Liver (tissue), 9 donors: ENCODE measurements around the gene TMEM212. TPM values are rescaled to one million over a fixed set of nuclear protein-coding genes. Genes with fewer than 3 reads are reported as not detected.
A peak's percentile ranks its signal among the peaks of the same experiment; 100 is the strongest.

Source experiments
- DNase-seq: peaks from one replicate; pipeline ENCODE4 v3.0.0-alpha.2; 2017; ENCODE audit warnings: low spot score
- H3K27ac ChIP-seq, 2 donors: one replicate each; pipeline ENCODE4 v1.7.0; 2013; ENCODE audit warnings: inconsistent platforms in 2 of 2, low read length in 2 of 2, control low read depth in 1 of 2, low read depth in 1 of 2, mild to moderate bottlenecking in 1 of 2
- H3K27me3 ChIP-seq, 4 donors: one replicate each; pipeline versions ENCODE4 v1.6.1 to v1.7.0; 2013; ENCODE audit warnings: low read length in 3 of 4, inconsistent platforms in 1 of 4, mild to moderate bottlenecking in 1 of 4, moderate library complexity in 1 of 4; ENCODE audit not compliant: control insufficient read depth in 4 of 4, insufficient read depth in 4 of 4
- H3K36me3 ChIP-seq, 4 donors: one replicate each; pipeline versions ENCODE4 v1.6.1 to v1.7.0; 2013; ENCODE audit warnings: low read length in 3 of 4, mild to moderate bottlenecking in 3 of 4, low read depth in 1 of 4, moderate library complexity in 1 of 4; ENCODE audit not compliant: control insufficient read depth in 4 of 4, insufficient read depth in 3 of 4
- H3K4me1 ChIP-seq, 4 donors: one replicate each; pipeline versions ENCODE4 v1.6.1 to v1.7.0; 2013; ENCODE audit warnings: low read length in 3 of 4, mild to moderate bottlenecking in 3 of 4, moderate library complexity in 1 of 4; ENCODE audit not compliant: control insufficient read depth in 4 of 4, insufficient read depth in 4 of 4
- H3K4me3 ChIP-seq, 3 donors: one replicate each; pipeline versions ENCODE4 v1.6.1 to v1.7.0; 2013; ENCODE audit warnings: low read length in 3 of 3, control low read depth in 1 of 3, low read depth in 1 of 3, mild to moderate bottlenecking in 1 of 3
- H3K9ac ChIP-seq, 2 donors: one replicate each; pipeline ENCODE4 v1.7.0; 2013; ENCODE audit warnings: low read length in 2 of 2, mild to moderate bottlenecking in 2 of 2, moderate library complexity in 2 of 2, control low read depth in 1 of 2, low read depth in 1 of 2
- H3K9me3 ChIP-seq, 4 donors: one replicate each; pipeline versions ENCODE4 v1.6.1 to v1.7.0; 2013; ENCODE audit warnings: low read length in 3 of 4; ENCODE audit not compliant: control insufficient read depth in 4 of 4
- ATF3 ChIP-seq: IDR thresholded peaks from 2 replicates; pipeline ENCODE4 v1.6.1; 2016; ENCODE audit warnings: antibody characterized with exemption
- EGR1 ChIP-seq, 2 donors: IDR thresholded peaks; 2 replicates each; pipeline ENCODE4 v1.6.1; 2016 to 2018; ENCODE audit warnings: antibody characterized with exemption in 2 of 2, low read depth in 2 of 2
- FOXA2 ChIP-seq: IDR thresholded peaks from 2 replicates; pipeline ENCODE4 v1.6.1; 2016; ENCODE audit warnings: antibody characterized with exemption
- GABPA ChIP-seq, 2 donors: IDR thresholded peaks in 1 of 2; conservative IDR thresholded peaks in 1 of 2; 2 replicates each; pipeline ENCODE4 v1.6.1; 2016; ENCODE audit warnings: antibody characterized with exemption in 2 of 2, mild to moderate bottlenecking in 1 of 2, moderate library complexity in 1 of 2
- HNF4G ChIP-seq: IDR thresholded peaks from 2 replicates; pipeline ENCODE4 v1.6.1; 2016; ENCODE audit warnings: antibody characterized with exemption
- JUND ChIP-seq, 2 donors: IDR thresholded peaks; 2 replicates each; pipeline ENCODE4 v1.6.1; 2016; ENCODE audit warnings: antibody characterized with exemption in 2 of 2
- MAX ChIP-seq: IDR thresholded peaks from 2 replicates; pipeline ENCODE4 v1.6.1; 2016; ENCODE audit warnings: antibody characterized with exemption
- RAD21 ChIP-seq, 2 donors: IDR thresholded peaks; 2 replicates each; pipeline ENCODE4 v1.6.1; 2016; ENCODE audit warnings: antibody characterized with exemption in 2 of 2, mild to moderate bottlenecking in 2 of 2
- REST ChIP-seq: IDR thresholded peaks from 2 replicates; pipeline ENCODE4 v1.6.1; 2016; ENCODE audit warnings: antibody characterized with exemption, mild to moderate bottlenecking
- RXRA ChIP-seq, 2 donors: IDR thresholded peaks; 2 replicates each; pipeline ENCODE4 v1.6.1; 2017 to 2018; ENCODE audit warnings: antibody characterized with exemption in 2 of 2, mild to moderate bottlenecking in 1 of 2
- SP1 ChIP-seq: IDR thresholded peaks from 2 replicates; pipeline ENCODE4 v1.6.1; 2018; ENCODE audit warnings: antibody characterized with exemption, mild to moderate bottlenecking
- YY1 ChIP-seq: IDR thresholded peaks from 2 replicates; pipeline ENCODE4 v1.6.1; 2016; ENCODE audit warnings: antibody characterized with exemption, mild to moderate bottlenecking
- ZBTB33 ChIP-seq: IDR thresholded peaks from 2 replicates; pipeline ENCODE4 v1.6.1; 2016; ENCODE audit warnings: antibody characterized with exemption
- WGBS: extraction: QIAGEN DNeasy Blood & Tissue Kit; methylation state at CpG from one replicate; pipeline ENCODE4 v1.1.7; 2013; 5-methylcytosine and 5-hydroxymethylcytosine counted together
- polyA plus RNA-seq, 2 donors: library from polyadenylated mRNA; stranded (reverse) in 1 of 2; unstranded in 1 of 2; fragments of 200-250 nt in 1 of 2; fragments of >200 nt in 1 of 2; fragmentation: Nextera tagmentation in 1 of 2; extraction: Ambion mirVana in 1 of 2; gene quantifications; one replicate each; pipeline versions ENCODE4 v1.2.1 to v1.2.3, GENCODE V29; 2013 to 2015
- total RNA-seq, 2 donors: library from RNA; depleted of rRNA; stranded (reverse); fragments of >200 nt; gene quantifications; one replicate each; pipeline ENCODE4 v1.2.3, GENCODE V29; 2014
- donor health status: healthy.
- donor health status: healthy.
- donor health status: healthy.
- donor health status: healthy.
- donor health status: healthy.

The TMEM212 gene
- total and polyA plus RNA-seq, 4 donors = not detected

- TF ChIP-seq ZBTB33 (no peak), MAX (peak; percentile 28), ATF3 (no peak)
These were observed 40.2 kb downstream of the TMEM212 start (continued) for GRCh38 chr3:171883257-171883892.

GRCh38 chr3:171883893-171884279 is 40.7 kb downstream of the TMEM212 start:
- no peaks in the 10 kb centered on the region for H3K36me3 ChIP-seq
- peak overlapping the region; percentile 66 to 72 for H3K9ac ChIP-seq
- H3K4me3 ChIP-seq = peak overlapping the region; percentile 23 to 65 (median 41)
- H3K27me3 ChIP-seq = no peaks in the 10 kb centered on the region
- TF ChIP-seq EGR1 (IDR thresholded peaks at IDR 0.05; ENCODE audit: low read depth in 2 of 2) (peak in 1 of 2 donors; percentile 13), RXRA (IDR thresholded peaks at IDR 0.05) (peak in 1 of 2 donors; percentile 18), ZBTB33 (no peak), YY1 (peak; percentile 55), SP1 (no peak), REST (no peak), RAD21 (IDR thresholded peaks at IDR 0.05) (peak in 1 of 2 donors; percentile 3)
- H3K9me3 ChIP-seq = no peaks in the 10 kb centered on the region
- DNase-seq = no peak
- 33% methylated on average over 6 of the region's 6 CpGs for WGBS
- peaks cover 4 to 16% (median 10%) of the 10 kb centered on the region in 4 donors for H3K4me1 ChIP-seq
- peak overlapping the region; percentile 94 to 95 for H3K27ac ChIP-seq

- H3K27me3 ChIP-seq = no peaks in the 10 kb centered on the region
- H3K4me1 ChIP-seq = peaks cover 2 to 4% (median 3%) of the 10 kb centered on the region in 4 donors
- no peak overlapping the region for H3K27ac ChIP-seq
- no peak for DNase-seq
- no peaks in the 10 kb centered on the region for H3K9me3 ChIP-seq
- WGBS = 99% methylated on average over 2 of the region's 2 CpGs
- H3K36me3 ChIP-seq = no peaks in the 10 kb centered on the region
- H3K9ac ChIP-seq = no peak overlapping the region
- H3K4me3 ChIP-seq = no peak overlapping the region
- TF ChIP-seq JUND (IDR thresholded peaks at IDR 0.05) (no peak), FOXA2 (no peak), RXRA (IDR thresholded peaks at IDR 0.05) (no peak), SP1 (no peak), MAX (no peak), ATF3 (no peak), HNF4G (no peak), ZBTB33 (no peak), REST (no peak), GABPA (IDR thresholded peaks at IDR 0.05 in 1 of 2, conservative IDR thresholded peaks at IDR 0.05 in 1 of 2) (no peak)
These were observed 45.3 kb downstream of the TMEM212 start for GRCh38 chr3:171888466-171888865.
